Left hindlimb (tissue), 1 donor: ENCODE results near the gene PRIM2.
"Not testable (repeated sequence)": the region's sequence is repeated elsewhere in the genome, so short reads cannot be mapped to it uniquely, and the experiment has no call there.

Experiments used
- DNase-seq: peaks from one replicate; pipeline ENCODE4 v3.0.0-alpha.2; 2018

Gene PRIM2

DNA sequence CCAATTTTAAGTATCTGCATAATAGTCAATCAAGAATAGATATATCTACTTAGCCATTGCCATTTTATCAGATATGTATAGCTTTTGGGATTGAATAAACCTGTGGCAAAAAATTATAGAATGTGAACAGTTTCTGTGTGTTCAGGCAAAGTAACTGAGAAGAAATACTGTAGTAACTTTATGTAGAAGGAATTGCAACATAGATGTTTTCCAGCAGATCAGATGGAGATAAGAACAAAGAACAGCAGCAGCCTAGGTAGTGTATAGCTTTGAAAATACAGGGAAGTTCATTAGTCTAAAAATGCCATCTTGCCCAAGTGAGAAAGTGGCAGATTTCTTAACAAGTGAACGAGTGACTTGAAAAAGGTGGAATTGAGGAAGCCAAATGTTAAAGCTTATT, 197.7 kb downstream of the PRIM2 start:
- DNase-seq = not testable (repeated sequence)

DNA sequence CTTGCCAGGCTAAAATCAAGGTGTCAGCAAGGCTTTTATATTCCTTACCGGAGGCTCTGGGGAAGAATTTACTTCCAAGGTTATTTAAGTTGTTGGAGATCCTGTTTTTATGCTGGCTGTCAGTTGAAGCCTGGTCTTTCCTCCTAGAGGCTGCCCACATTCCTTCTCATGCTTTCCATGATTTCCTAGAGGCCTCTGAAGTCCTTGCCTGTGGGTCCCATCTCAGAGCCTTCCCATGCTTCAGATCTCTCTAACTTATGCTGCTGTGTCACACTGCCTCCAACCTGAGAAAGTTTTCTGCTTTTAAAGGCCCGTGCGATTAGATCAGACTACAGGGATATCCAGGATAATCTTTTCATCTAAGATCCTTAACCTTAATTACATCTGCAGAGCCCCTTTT, 198.4 kb downstream of the PRIM2 start:
- not testable (repeated sequence) for DNase-seq

DNA sequence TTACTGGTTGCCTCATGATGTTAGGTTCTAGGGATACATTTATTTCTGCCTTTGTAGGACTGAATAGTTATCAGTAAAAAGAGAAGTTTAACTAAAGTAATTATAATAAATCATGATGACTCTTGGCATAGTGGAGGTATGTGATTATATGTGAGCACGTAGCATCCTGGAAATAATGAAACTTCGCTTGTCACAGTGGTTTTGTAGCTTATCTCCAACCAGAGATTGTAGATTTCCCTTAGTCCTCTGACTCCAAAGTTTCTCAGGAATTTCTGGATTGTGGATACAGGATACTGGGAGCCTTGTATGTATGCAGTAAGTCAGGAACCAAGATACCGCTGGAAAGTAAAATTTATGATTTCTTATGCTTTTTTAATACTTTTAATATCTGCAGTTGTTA, 199.3 kb downstream of the PRIM2 start:
- not testable (repeated sequence) for DNase-seq

DNA sequence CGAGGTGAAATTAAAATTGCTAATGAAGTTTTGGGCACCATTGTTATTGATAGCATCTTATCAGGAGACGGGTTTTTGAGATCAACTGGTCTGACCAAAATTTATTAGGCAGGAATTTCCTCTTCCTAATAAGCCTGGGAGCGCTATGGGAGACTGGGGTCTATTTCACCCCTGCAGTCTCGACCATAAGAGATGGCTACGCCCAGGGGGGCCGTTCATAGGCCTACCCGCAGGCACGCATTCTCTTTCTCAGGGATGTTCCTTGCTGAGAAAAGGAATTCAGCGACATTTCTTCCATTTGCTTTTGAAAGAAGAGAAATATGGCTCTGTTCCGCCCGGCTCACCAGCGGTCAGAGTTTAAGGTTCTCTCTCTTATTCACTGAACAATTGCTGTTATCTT, 201.8 kb downstream of the PRIM2 start:
- not testable (repeated sequence) for DNase-seq

DNA sequence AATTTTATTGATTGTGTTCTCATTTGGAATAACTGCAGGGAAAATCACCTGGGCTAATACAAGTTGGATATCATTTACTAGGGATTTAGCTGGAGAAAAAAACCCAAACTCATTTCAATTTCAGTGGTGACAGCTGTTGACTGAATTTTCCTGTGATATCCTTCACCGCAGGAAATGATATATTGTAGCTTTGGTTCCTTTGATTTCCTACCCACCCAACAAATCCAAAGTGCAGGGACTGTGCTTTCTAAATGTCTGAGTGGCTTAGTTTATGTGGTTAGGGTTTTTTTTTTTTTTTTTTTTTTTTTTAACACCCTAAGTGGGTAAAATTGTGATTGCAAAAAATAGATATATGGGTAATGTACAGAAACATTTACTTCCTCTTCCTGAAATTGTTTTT, 203.7 kb downstream of the PRIM2 start:
- not testable (repeated sequence) for DNase-seq

DNA sequence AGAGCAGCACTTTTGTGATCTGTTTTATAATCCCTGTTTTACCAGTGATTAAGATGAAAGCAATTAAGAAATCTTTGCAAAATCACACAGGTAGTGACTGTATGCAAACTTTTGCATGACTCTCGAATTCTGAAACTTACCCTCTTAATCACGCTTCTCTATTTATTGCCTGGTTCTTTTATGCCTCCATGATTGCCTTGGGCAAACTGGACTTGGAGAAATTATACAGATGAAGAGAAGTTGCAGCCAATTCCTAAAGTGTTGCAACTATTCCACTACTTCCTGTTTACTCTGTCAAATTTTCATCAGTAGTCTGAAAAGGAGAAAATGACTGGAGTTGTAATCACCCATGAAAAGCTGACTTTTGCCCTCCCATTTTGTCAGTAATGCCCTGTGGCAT, 205.8 kb downstream of the PRIM2 start:
- not testable (repeated sequence) for DNase-seq

DNA sequence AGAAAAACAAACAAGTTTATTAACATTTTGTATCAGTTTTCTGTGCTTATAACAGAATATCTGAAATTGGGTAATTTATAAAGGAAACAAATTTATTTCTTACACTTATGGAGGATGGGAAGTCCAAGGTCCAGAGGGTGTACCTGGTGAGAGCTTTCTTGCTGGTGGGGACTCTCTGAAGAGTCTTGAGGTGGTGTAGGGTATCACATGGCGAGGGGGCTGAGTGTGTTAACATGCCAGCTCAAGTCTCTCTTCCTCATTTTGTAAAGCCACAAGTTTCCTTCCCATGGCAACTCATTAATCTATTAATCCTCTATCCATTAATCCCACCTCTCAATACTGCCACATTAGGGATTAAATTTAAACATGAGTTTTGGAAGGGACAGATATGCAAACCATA, 212.3 kb downstream of the PRIM2 start:
- not testable (repeated sequence) for DNase-seq

DNA sequence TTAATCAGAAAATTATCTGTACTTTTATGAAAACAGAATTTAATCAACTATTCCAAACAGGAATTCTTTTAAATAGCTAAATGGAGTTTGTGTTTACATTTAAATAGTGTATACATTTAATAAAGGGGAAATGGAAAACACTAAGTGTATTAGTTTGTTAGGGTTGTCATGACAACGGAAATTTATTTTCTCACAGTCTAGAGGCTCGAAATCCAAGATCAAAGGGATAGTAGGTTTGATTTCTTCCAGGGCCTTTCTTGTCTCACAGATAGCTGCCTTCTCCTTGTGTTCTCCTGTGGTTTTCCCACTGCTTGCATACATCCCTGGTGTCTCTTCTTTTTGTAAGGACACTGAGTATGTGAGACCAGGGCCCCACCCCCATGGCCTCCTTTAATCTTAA, 215.2 kb downstream of the PRIM2 start:
- not testable (repeated sequence) for DNase-seq

DNA sequence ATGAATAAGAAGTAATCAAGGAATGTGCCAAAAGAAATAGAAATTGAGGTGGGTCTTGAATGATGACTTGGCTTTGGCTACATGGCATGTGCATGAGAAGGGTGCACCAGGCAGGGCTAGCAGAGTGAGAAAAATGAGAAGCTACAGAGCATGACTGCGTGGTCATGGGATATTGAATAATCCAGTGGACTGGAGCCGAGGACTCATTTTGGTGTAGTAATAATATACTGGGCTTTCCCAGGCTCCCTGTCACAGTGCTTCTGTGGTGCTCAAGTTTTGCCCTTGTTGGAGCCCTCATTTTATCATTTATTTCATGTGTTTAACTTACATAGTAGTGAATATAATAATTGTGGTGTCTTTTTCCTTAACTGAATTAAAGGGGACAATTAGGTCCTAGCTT, 217.7 kb downstream of the PRIM2 start:
- not testable (repeated sequence) for DNase-seq

DNA sequence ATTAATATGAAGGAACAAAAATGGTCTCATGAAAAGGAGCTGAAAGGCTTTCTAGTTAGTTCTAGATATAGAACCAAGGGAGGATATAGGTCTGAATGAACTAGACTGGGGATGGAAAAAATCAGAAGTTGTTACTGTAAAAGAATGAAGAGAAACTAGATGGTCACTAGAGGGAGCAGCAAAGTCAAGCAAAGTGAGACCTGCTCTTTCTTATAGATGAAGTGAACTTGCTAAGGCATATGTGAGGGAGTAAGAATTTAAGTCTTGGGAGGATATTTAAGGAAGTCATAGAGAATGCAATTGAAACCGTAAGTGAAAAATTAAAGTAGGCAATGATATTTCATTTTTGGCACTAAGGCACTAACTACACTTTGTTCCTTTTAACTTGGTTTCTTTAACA, 218.6 kb downstream of the PRIM2 start:
- DNase-seq = not testable (repeated sequence)

DNA sequence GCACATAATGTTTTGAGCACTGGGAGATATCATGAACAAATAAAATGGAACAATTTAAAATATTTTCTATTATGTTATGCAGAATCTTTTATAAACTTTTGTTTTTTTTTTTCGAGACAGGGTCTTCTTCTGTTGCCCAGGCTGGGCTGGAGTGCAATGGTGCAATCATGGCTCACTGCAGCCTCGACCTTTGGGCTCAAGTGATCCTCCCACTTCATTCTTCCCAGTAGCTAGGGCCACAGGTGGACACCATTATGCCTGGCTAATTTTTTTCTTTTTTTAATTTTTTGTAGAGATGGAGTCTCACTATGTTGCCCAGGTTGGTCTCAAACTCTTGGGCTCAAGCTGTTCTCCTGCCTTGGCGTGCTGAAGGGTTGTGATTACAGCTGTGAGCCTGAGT, 220.5 kb downstream of the PRIM2 start:
- DNase-seq = not testable (repeated sequence)

DNA sequence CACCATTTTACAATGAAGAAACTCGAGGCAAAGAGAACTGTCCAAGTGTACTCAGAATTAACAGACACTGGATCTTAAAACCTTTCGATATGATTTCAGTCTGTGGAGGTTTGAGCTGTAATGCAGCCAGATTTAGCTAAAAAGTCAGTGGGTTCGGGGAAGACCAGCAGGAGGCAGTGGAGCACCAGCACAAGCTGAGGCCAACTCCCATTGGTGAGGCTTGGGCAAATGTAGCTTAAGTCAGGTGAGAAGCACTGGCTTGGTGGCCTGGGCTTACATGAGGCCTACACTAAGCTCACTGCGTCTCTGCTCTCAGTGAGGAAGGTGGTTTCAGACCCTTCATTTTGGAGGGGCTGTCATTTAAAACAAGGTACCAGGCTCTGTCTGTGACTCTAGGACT, 234.5 kb downstream of the PRIM2 start:
- DNase-seq = not testable (repeated sequence)

DNA sequence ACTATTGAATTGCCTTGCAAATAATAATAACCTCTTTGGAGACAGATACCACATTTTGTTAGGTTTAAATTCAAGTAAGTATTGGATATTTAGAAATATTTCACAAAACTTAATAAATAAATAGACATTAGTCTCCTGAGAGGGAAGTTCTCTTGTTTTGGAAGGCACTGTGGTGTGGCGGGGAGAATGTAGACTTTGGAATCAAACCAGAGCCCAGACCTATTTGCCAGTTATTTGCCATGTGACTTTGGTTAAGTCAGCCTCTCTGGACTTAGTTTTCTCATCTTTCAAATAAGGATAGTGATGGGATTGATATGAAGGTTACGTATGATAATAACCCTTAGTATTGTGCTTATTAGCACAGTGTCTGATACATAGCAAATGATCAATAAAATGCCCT, 240.4 kb downstream of the PRIM2 start:
- not testable (repeated sequence) for DNase-seq

DNA sequence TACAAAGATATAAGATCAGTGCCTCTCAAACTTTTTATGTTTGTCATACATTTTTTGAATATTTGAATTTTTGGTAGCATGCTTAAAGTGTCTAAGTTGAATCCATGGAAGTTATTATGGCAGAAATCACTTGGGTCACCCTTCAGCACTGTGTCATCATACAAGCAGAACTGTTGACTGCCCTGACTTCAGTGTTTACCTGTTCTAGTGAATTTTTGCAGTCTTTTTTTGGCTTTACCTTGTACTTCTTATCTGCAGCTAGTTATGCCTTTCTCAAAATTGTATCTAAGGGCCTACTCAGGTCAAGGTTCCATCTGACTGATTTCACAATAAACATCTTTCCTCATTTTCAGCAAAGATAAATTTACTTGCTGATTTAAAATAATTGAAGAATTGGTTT, 241.7 kb downstream of the PRIM2 start:
- DNase-seq = not testable (repeated sequence)

DNA sequence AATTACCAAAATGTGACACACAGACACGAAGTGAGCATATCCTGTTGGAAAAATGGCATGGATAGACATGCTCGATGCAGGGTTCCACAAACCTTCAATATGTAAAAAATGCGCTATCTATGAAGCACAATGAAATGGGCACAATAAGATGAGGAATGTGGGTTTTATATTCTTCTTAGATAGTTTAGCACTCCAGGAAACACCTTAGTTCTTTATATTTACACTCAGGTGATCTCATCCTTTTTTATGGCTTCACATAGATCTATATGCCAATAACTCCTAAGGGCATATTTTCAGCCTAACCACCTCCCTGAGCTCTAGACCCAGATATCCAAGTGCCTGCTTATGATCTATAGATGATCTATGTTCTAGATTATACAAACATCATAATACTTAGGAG, 244.8 kb downstream of the PRIM2 start:
- DNase-seq = not testable (repeated sequence)

DNA sequence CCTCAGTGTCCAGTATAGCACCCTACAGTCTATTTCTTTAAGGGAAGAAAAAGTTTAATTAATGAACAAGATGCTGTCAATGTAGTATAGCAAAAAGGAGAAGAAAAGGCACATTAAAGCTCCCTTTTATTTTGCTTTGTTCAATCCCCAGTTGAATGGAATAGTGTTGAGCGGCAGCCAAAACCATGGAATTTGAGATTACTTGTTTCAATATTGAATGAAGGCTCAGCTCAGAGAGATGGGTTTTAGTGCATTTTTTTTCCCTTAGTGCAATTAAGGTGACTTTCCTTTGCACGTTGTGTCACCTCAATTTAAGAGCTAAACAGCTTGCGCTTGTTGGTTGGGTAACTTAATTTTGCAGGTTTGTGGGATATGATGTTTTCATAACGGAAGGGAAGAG, 254.7 kb downstream of the PRIM2 start:
- not testable (repeated sequence) for DNase-seq

DNA sequence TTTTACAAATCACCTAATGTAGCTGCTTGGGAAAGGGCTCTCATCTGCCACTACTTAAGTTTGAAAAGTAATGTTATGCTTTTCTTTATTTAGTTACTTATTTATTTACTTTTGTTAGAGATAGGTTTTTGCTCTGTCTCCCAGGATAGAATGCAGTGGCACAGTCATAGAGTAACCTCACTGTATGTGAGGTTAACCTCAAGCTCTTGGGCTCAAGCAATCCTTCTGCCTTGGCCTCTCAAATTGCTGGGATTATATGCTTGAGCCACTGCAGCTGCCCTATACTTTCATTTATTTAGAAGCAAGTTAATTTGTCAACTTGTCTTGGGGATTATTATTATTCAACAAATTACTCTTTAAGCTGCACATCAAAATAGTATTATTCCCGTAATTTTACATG, 255.4 kb downstream of the PRIM2 start:
- DNase-seq = not testable (repeated sequence)

DNA sequence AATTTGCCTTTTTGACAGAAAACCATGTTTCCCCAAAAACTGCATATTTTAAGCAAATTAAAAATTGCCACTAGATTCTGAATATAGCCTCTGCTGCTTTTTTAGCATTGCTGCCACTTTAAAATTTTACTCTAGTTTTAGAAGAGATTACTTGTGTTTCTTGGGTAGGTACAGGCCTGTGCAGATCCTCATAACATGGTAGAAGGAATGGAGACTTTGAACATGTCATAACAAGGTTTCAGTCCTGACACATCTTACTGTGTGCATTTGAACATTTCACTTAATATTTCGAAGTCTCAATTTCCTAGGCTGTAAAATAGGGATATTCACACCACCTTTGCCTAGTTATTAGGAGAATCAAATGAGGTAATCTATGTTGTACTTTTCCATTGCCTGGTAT, 259.6 kb downstream of the PRIM2 start:
- not testable (repeated sequence) for DNase-seq

DNA sequence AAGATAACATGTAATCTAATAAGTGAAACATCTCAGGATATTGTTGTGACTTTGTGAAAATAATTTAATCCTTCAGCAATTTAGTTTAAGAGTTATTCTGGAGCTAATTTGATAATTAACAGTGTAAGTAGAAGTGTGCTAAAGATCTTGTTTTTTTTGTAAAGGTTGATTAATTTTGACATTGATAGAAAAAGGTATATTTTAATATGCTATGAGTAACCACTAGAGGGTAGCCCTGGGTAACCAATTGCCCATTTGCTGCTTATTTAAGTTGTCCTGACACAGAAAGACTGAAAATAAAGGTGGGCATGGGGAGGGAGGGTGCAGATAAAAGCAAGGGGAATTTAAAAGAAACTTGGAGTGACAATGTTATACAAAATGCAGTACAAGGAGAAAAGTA, 262.1 kb downstream of the PRIM2 start:
- DNase-seq = not testable (repeated sequence)

DNA sequence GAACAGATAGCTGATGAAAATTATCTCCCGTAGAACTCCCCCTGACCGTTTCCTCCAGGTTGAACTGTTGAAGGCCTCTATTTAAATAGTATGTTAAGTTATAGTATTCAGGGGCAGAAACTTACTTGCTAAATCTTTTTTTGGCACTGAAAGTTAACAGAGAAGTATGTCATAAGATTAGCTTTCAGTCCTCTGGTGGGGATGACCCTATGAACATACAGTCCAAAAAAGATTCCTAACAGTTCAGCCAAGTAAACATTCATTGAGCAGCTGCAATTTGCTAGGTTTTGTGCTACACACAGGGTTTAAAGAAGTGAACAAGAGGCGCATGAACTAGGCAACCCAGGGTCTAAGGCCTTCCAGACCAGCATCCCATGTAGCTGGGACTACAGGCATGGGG, 264.2 kb downstream of the PRIM2 start:
- not testable (repeated sequence) for DNase-seq

DNA sequence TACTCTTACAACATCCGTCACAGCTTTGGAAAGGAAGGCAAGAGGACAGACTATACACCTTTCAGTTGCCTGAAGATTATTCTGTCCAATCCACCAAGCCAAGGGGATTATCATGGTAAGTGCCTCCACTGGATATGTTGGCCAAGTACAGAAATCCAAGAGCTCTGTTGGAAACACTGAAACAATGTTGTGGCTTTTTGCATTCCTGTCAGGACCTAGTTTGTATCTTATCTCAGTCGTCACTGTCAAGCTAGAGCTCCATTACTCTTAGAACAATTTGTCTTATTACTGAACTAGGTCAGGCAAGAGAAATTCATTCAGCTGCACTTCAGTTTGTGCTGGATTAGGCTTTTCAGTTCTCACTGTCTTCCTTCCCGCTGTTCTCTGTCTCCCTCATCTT, 283.7 kb downstream of the PRIM2 start:
- DNase-seq = not testable (repeated sequence)

DNA sequence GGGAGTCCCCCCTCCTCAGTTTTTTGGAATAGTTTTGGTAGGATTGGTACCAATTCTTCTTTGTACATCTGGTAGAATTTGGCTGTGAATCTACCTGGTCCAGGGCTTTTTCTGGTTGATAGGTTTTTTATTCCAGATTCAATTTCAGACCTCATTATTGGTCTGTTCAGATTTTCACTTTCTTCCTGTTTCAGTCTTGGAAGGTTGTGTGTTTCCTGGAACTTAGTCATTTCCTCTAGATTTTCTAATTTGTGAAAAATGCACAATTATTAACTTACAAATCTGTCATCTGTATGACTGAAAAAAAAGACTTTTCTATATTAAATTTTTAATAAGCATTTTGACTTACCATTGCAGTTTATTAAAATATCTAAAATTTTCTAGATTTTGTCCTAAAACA, 287.9 kb downstream of the PRIM2 start:
- not testable (repeated sequence) for DNase-seq

DNA sequence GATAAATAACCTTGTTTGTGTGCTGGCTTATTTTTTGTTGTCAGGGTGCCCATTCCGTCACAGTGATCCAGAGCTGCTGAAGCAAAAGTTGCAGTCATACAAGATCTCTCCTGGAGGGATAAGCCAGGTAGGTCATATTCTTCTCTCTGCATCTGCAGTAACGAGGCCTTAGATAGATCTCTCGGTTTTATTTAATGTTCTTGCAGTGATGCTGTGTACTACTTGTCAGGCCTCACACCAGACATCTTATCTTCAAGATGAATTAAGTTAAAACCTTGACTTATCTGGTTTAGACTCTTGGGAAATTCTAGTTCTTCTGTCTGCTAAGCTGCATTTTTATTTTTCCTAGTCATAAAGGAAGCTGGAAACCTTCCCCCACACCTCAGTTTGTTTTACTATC, 288.9 kb downstream of the PRIM2 start:
- DNase-seq = not testable (repeated sequence)

DNA sequence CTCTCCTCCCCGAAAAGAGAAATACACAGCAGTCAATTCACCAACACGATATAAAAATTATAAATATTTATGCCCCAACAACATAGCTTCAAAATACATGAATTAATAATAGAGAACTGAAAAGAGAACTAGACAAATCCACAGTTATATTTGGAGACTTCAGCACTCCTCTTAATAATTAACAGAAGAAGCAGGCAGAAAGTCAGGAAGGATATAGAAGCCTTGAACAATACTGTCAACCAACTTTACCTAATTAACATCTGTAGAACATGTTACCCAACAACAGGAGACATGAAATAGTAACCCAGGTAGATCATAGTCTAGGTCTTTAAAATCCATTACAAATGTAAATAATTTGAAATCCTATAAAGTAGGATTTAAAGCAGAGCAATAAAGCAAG, 293.2 kb downstream of the PRIM2 start:
- not testable (repeated sequence) for DNase-seq

DNA sequence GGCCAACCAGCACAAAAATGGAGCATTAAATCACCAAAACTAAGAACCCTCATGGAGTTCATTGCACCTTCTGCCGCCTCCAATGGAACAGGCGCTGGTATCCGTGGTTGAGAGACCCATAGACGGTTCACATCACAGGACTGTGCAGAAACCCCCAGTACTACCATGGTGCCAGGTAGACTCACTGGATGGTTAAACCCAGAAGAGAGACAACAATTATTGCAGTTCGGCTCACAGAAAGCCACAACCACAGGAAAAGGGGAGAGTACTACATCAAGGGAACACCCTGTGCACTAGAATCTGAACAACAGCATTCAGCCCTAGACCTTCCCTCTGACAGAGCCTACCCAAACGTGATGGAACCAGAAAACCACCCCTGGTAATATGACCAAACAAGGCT, 301.5 kb downstream of the PRIM2 start:
- DNase-seq = not testable (repeated sequence)

DNA sequence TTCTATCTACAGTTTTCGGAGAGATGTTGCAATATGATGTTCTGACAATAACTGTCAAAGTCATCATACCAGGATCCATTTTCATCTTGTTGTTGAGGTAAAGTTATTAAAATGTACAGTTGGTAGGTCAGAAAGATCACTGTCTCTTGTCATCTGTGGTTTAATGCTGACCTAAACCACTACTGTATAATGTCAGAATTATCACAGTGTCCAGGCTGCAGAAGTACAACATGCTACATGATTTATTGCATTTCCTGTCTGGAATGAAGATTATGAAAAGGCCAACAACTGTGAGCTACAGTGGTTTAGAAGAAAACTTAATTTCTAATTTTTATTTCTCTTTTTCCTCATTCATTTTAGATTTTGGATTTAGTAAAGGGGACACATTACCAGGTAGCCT, 314.3 kb downstream of the PRIM2 start:
- DNase-seq = not testable (repeated sequence)
